SK-N-MC (cell line): ENCODE measurements around the gene SLC25A52.

Experiments used
- DNase-seq: peaks from one replicate; pipeline ENCODE4 v3.0.0-alpha.2; 2011; ENCODE audit warnings: low read depth, low spot score
- H3K27ac ChIP-seq: fragments of 200-600 bp; sonication (generic); 2 replicates; pipeline ENCODE4 v1.5.1; 2016; ENCODE audit warnings: mixed run types
- H3K36me3 ChIP-seq: fragments of 200-600 bp; sonication (generic); 2 replicates; pipeline ENCODE4 v1.6.1; 2017; ENCODE audit warnings: antibody characterized with exemption, low read length, mixed read lengths; ENCODE audit not compliant: insufficient read depth
- H3K4me3 ChIP-seq: fragments of 200-600 bp; sonication (generic); 2 replicates; pipeline ENCODE4 v1.5.1; 2016
- H3K9ac ChIP-seq: fragments of 200-600 bp; sonication (generic); 2 replicates; pipeline ENCODE4 v1.8.0; 2017; ENCODE audit warnings: mixed run types, mixed read lengths; ENCODE audit not compliant: insufficient read length
- H3K9me3 ChIP-seq: fragments of 200-600 bp; sonication (generic); 2 replicates; pipeline ENCODE4 v1.6.1; 2017; ENCODE audit warnings: low read depth, mild to moderate bottlenecking, antibody characterized with exemption, low read length, moderate library complexity, mixed read lengths
- EZH2 ChIP-seq: fragments of 200-600 bp; sonication (generic); IDR thresholded peaks from one replicate; pipeline ENCODE4 v1.6.1; 2017; ENCODE audit warnings: antibody characterized with exemption
- FOXP2 ChIP-seq: optimal IDR thresholded peaks from 2 replicates; pipeline ENCODE3; 2011; ENCODE audit warnings: mild to moderate bottlenecking, moderate library complexity; ENCODE audit not compliant: insufficient read depth; ENCODE audit errors: extremely low read length, control extremely low read depth
- POLR2AphosphoS5 ChIP-seq: IDR thresholded peaks from 2 replicates; pipeline ENCODE4 v1.6.1; 2012; ENCODE audit warnings: mild to moderate bottlenecking, low read depth, low read length, borderline replicate concordance

SLC25A52 gene

DNA sequence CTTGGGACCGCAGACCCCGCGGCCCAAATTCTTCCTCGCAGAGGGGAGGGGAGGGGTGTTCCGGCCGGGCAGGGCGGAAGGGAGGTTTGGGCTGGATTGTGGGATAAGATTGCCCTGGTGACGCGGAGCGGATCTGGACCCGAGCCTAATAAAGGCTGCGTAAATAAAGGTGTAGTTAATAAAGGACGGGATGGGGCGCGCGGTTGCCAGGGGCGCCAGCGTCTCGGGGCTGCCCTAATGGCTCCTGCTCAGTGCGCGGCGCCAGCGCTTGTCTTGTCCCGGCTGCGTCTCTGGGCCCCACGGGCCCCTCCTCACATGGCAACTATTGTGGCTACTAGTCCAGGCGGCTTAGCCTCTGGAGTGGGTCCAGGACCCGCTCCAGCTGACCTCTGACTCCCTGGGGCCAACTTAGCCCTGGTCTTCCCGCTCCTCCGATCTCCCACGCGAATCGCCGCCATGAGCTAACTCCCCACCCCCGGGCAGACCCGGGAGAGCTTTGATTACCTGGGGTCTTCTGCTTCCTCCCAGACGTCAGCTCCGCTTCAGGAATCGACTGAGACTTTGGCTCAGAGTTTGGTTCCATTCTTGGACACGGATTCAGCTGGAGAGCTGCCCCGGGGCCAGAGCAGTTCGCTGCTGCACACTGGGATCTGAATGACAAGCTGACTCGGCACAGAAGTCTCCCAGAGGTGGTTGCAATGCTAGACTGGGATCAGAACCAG is 36.5 kb downstream of the SLC25A52 start:
- Histone ChIP-seq H3K36me3 (no peaks in the 10 kb centered on the region), H3K27ac (no peak overlapping the region), H3K9ac (no peak overlapping the region), H3K4me3 (no peak overlapping the region), H3K9me3 (no peaks in the 10 kb centered on the region)
- no peak for TF ChIP-seq POLR2AphosphoS5
- TF ChIP-seq EZH2: no peak
- TF ChIP-seq FOXP2: no peak
- no peak for DNase-seq

- no peak overlapping the region for H3K9ac ChIP-seq
- H3K4me3 ChIP-seq: no peak overlapping the region
- H3K9me3 ChIP-seq: no peaks in the 10 kb centered on the region
- TF ChIP-seq EZH2: no peak
- TF ChIP-seq FOXP2: no peak
- TF ChIP-seq POLR2AphosphoS5: no peak
- H3K36me3 ChIP-seq: no peaks in the 10 kb centered on the region
- DNase-seq: no peak
- no peak overlapping the region for H3K27ac ChIP-seq
Measured at GRCh38 chr18:31723639-31723989, 37.1 kb downstream of the SLC25A52 start.

GRCh38 chr18:31722369-31722957 is 38.2 kb downstream of the SLC25A52 start:
- H3K36me3 ChIP-seq: no peaks in the 10 kb centered on the region

DNA sequence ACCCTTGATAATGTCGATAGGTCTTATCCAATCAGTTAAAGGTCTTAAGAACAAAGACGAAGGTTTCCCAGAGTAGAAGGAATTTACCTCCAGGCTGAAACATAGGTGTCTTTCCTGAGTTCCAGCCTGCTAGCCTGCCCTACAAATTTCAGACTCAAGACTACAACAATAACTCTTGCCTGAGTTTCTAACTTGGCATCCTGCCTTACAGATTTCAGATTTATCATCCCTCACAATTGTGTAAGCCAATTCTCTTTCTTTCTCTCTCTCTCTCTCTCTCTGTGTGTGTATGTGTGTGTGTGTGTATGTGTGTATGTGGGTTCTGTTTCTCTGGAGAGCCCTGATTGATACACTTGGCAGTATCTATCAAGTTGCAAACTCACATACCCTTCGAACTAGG is 39.1 kb downstream of the SLC25A52 start:
- Histone ChIP-seq H3K36me3 (no peaks in the 10 kb centered on the region), H3K9ac (no peak overlapping the region), H3K27ac (no peak overlapping the region), H3K4me3 (no peak overlapping the region), H3K9me3 (no peaks in the 10 kb centered on the region)
- no peak for DNase-seq
- TF ChIP-seq EZH2: no peak
- no peak for TF ChIP-seq POLR2AphosphoS5
- TF ChIP-seq FOXP2: no peak

More at GRCh38 chr18:31722369-31722957, 38.2 kb downstream of the SLC25A52 start:
- peak; percentile 32 for DNase-seq
- Histone ChIP-seq H3K9me3 (no peaks in the 10 kb centered on the region), H3K4me3 (no peak overlapping the region), H3K9ac (no peak overlapping the region), H3K27ac (no peak overlapping the region)
- TF ChIP-seq EZH2 (no peak), POLR2AphosphoS5 (no peak), FOXP2 (no peak)

DNA sequence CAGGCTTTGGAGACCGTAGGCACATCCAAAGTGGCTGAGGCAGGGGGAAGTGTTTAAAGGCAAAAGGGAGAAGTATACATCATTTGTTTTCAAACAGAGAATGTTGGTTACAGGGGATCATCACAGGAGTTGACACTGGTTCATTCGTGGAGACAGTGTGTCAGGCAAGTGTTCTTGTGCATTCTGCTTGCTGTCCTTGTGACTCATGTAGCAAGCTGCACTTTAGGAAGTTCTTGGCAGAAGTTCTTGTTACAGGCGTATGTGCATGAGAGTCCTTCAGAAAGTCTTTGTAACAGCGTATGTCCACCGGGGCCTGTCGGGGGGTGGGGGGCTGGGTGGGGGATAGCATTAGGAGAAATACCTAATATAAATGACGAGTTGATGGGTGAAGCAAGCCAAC is 39.8 kb downstream of the SLC25A52 start:
- DNase-seq: no peak
- Histone ChIP-seq H3K4me3 (no peak overlapping the region), H3K9ac (no peak overlapping the region), H3K36me3 (no peaks in the 10 kb centered on the region), H3K9me3 (no peaks in the 10 kb centered on the region), H3K27ac (no peak overlapping the region)
- TF ChIP-seq EZH2 (no peak), FOXP2 (no peak), POLR2AphosphoS5 (no peak)

DNA sequence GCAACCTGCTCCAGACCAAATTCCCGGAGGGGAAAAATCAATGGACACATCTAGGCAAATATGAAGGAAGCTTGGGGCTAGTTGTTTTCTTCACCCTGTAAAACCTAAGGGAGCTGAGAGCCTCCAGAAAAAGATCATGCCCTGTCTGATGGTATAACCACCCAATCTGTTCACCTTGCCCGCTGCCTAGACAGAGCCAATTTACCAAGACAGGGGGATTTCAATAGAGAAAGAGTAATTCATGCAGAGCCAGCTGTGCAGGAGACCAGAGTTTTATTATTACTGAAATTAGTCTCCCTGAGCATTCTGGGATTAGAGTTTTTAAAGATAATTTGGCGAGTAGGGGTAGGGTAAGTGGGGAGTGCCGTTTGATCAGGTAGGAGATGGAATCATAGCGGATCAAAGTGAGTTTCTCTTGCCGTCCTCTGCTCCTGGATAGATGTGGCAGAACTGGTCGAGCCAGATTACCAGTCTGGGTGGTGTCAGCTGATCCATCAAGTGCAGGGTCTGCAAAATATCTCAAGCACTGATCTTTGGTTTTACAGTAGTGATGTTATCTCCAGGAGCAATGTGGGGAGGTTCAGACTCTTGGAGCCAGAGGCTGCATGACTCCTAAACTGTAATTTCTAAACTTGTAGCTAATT is 41.2 kb downstream of the SLC25A52 start:
- TF ChIP-seq POLR2AphosphoS5 (no peak), EZH2 (no peak), FOXP2 (no peak)
- no peak for DNase-seq
- H3K9me3 ChIP-seq: no peaks in the 10 kb centered on the region
- H3K36me3 ChIP-seq: no peaks in the 10 kb centered on the region
- H3K27ac ChIP-seq: no peak overlapping the region
- no peak overlapping the region for H3K9ac ChIP-seq
- no peak overlapping the region for H3K4me3 ChIP-seq

GRCh38 chr18:31718386-31718785 is 42.3 kb downstream of the SLC25A52 start:
- no peaks in the 10 kb centered on the region for H3K9me3 ChIP-seq
- no peak for TF ChIP-seq POLR2AphosphoS5
- no peak for TF ChIP-seq EZH2
- TF ChIP-seq FOXP2: no peak
- no peak for DNase-seq
- H3K9ac ChIP-seq: no peak overlapping the region
- H3K36me3 ChIP-seq: no peaks in the 10 kb centered on the region
- H3K27ac ChIP-seq: no peak overlapping the region
- H3K4me3 ChIP-seq: no peak overlapping the region

- H3K4me3 ChIP-seq: no peak overlapping the region
- no peak overlapping the region for H3K9ac ChIP-seq
- H3K36me3 ChIP-seq: no peaks in the 10 kb centered on the region
- TF ChIP-seq FOXP2 (no peak), POLR2AphosphoS5 (no peak), EZH2 (no peak)
- H3K27ac ChIP-seq: no peak overlapping the region
- DNase-seq: no peak
- H3K9me3 ChIP-seq: no peaks in the 10 kb centered on the region
Measured at GRCh38 chr18:31716362-31716761, 44.3 kb downstream of the SLC25A52 start.
